ENCODE data around the gene KLRF1.

DNA sequence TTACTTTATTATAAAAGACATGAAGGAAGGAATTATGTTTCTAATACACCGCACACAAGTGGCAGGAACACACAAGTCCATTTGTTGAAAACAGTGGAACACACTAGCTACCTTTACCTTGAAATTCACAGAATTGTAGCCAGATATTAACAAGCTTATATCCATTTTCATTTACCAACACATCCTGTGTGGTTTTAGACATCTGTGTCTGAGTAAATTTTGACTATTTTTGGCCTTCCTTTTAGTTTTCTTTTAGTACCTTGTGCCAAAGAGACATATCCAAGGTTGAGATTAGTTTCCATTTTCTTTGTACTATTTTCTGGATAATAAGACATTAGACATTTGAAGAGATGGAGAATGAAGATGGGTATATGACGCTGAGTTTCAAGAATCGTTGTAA is 54.0 kb downstream of the KLRF1 start, which contains the start of gene KLRF2:
- no peak for TF ChIP-seq EZH2phosphoT487 (IDR thresholded peaks at IDR 0.05; ENCODE audit: low read depth)
- TF ChIP-seq, protein P1, sequence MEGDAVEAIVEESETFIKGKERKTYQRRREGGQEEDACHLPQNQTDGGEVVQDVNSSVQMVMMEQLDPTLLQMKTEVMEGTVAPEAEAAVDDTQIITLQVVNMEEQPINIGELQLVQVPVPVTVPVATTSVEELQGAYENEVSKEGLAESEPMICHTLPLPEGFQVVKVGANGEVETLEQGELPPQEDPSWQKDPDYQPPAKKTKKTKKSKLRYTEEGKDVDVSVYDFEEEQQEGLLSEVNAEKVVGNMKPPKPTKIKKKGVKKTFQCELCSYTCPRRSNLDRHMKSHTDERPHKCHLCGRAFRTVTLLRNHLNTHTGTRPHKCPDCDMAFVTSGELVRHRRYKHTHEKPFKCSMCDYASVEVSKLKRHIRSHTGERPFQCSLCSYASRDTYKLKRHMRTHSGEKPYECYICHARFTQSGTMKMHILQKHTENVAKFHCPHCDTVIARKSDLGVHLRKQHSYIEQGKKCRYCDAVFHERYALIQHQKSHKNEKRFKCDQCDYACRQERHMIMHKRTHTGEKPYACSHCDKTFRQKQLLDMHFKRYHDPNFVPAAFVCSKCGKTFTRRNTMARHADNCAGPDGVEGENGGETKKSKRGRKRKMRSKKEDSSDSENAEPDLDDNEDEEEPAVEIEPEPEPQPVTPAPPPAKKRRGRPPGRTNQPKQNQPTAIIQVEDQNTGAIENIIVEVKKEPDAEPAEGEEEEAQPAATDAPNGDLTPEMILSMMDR (IDR thresholded peaks at IDR 0.05; ENCODE audit: low read depth, low read length), result no peak
